ENCODE measurements around the gene AHCTF1.

AHCTF1 gene

DNA sequence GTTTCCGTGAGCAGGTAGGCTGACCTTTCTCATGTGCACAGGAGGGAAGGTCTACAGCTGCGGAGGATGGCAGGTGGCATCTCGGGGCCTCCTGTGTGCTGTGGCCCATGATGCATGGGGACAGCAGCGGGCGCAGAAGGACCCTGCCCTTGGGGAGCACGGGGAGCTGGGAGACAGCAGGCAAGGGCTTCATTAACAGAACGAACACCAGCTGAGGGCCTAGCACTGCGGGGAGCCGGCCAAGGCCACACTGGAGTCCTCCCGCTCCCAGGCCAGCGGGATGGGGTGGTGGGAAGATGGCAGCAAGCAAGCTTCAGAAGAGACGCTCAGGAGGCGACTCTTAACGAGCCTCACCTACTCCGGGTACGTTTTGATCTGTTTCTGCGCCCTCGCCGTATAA, 140.9 kb downstream of the AHCTF1 start:
- DNase-seq (ENCODE audit: low read depth, low spot score), result no peak
- H3K4me3 ChIP-seq (ENCODE audit: low read length), result no peak overlapping the region

DNA sequence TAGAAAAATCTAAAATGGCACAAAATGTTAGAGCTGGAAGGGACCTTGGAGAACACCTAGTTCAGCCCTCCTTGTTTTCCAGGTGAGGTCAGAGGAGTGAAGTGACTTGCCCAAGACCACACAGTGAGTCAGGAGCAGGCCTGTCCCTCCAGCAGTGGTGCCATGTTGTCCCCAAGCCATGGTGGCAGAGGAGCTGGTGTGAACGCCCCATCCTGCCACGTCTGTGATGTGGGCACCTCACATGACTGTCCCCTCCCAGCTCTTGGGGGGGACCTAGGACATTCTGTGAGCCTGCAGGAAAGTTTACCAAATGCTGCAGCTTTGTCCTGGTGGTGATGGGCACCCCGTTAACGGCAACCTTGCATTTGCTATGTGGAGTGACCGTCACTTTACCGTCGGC, 141.4 kb downstream of the AHCTF1 start:
- DNase-seq (ENCODE audit: low read depth, low spot score), result no peak
- H3K4me3 ChIP-seq (ENCODE audit: low read length), result no peak overlapping the region

DNA sequence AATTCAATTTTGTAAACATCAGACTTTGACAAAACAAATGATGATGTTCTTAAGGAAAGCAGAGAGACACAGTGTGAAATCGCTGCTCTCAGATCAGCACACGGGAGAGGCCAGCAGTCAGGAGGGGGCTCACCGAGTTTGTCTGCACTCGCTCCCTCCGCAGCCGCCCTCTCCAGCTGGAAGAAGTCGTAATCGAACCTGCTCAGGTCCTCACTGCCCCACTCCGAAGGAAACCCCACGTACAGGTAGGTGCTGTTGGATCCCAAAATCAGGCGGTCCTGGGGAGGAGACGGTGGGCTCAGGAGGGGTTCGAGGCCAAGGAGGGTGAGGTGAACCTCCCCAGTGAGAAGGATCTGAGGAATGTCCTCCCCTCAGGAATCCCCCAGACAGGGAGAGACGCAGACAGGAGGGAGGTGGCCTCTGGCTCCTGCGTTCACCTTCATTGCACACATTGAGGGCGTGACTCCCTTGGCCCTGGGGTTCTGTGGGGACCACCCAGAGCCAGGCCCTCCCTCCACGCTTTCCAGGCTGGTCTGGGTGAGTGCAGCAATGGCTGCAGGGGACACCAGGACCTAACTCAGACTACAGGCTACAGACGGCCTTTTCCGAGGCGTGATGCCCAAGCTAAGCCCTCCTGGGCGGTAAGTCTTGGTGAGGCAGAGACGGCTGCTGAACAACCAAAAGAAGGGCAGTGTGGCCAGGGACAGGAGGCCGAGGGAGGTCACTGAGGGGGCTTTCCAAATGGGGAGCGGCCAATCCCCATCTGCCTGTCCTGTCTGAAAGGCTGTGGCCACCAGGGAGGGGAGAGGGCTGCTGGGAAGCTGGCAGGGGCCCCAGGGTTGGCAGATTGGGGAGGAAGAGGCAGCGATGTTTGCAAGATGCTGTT, 142.1 kb downstream of the AHCTF1 start:
- H3K4me3 ChIP-seq (ENCODE audit: low read length), result no peak overlapping the region
- DNase-seq (ENCODE audit: low read depth, low spot score), result no peak

Measured in Jurkat, Clone E6-1 (cell line).